Natural killer cell (primary cell): ENCODE data around the gene COMMD1. TPM values are rescaled to one million over a fixed set of nuclear protein-coding genes. Genes with fewer than 3 reads are reported as not detected.

ENCODE experiments used
- ATAC-seq, 3 donors: fragments of 150-1000 bp in 2 of 3; fragments of 200-7000 bp in 1 of 3; cut with Tn5 transposase; 1 replicate in 1 of 3; 2 replicates in 2 of 3; pipeline ENCODE4 v1.10.0; 2021; ENCODE audit warnings: mild to moderate bottlenecking in 2 of 3, moderate library complexity in 2 of 3
- DNase-seq, 2 donors: peaks; one replicate each; pipeline versions ENCODE4 v3.0.0 to v3.0.0-alpha.2; 2013 to 2021; ENCODE audit warnings: mixed read lengths in 1 of 2
- H3K27ac ChIP-seq: one replicate; pipeline ENCODE4 v1.5.1; 2013; ENCODE audit warnings: mild to moderate bottlenecking, low read length
- H3K27me3 ChIP-seq: one replicate; pipeline ENCODE4 v1.6.1; 2013; ENCODE audit warnings: low read length; ENCODE audit not compliant: control insufficient read depth, insufficient read depth
- H3K36me3 ChIP-seq: one replicate; pipeline ENCODE4 v1.6.1; 2013; ENCODE audit warnings: low read length; ENCODE audit not compliant: control insufficient read depth, insufficient read depth
- H3K4me1 ChIP-seq: one replicate; pipeline ENCODE4 v1.6.1; 2013; ENCODE audit warnings: low read length; ENCODE audit not compliant: control insufficient read depth, insufficient read depth
- H3K4me3 ChIP-seq: one replicate; pipeline ENCODE4 v1.5.1; 2013; ENCODE audit warnings: low read length
- H3K9me3 ChIP-seq: one replicate; pipeline ENCODE4 v1.6.1; 2013; ENCODE audit warnings: low read length; ENCODE audit not compliant: control insufficient read depth, insufficient read depth
- H3K27ac Mint-ChIP-seq, 2 donors: one replicate each; pipeline ENCODE4 v1.8.0; 2022; ENCODE audit warnings: mild to moderate bottlenecking in 2 of 2, mixed read lengths in 2 of 2, moderate library complexity in 1 of 2
- H3K27me3 Mint-ChIP-seq, 2 donors: one replicate each; pipeline ENCODE4 v1.8.0; 2022; ENCODE audit warnings: low read depth in 2 of 2, mixed read lengths in 2 of 2
- H3K36me3 Mint-ChIP-seq: one replicate; pipeline ENCODE4 v1.8.0; 2022; ENCODE audit warnings: mixed read lengths
- H3K4me1 Mint-ChIP-seq, 2 donors: one replicate each; pipeline ENCODE4 v1.8.0; 2022; ENCODE audit warnings: mixed read lengths in 2 of 2
- H3K4me3 Mint-ChIP-seq: one replicate; pipeline ENCODE4 v1.8.0; 2022; ENCODE audit warnings: mild to moderate bottlenecking, moderate library complexity, mixed read lengths
- H3K9me3 Mint-ChIP-seq, 2 donors: one replicate each; pipeline ENCODE4 v1.8.0; 2022; ENCODE audit warnings: mixed read lengths in 2 of 2
- CTCF ChIP-seq: fragments of 200-600 bp; IDR thresholded peaks from one replicate; pipeline ENCODE4 v1.8.0; 2022; ENCODE audit warnings: antibody characterized with exemption
- WGBS: methylation state at CpG from one replicate; pipeline ENCODE4 v1.1.7; 2013; ENCODE audit warnings: missing lambda C conversion rate; ENCODE audit not compliant: insufficient coverage; 5-methylcytosine and 5-hydroxymethylcytosine counted together
- intact Hi-C: fragments of 100-400 bp; cut with micrococcal nuclease; formaldehyde crosslinking; loops from one replicate; pipeline ENCODE4 v1.14.2; 2022
- total RNA-seq, 4 donors: library from RNA; stranded (reverse); fragments of 120-200 nt in 1 of 4; gene quantifications; one replicate each; pipeline versions ENCODE4 v1.2.3 to v1.2.4, GENCODE V29; 2013 to 2022

COMMD1 gene
- total RNA-seq, 3 donors from 2014 or later (not counting 1 experiment from before 2014, with no cell fraction given), result 24.3 to 36.7 (median 27.2) TPM

GRCh38 chr2:62178741-62179271 is 273.3 kb downstream of the COMMD1 start:
- H3K4me1 Mint-ChIP-seq, result no peaks in the 10 kb centered on the region
- Histone ChIP-seq H3K4me1 (no peaks in the 10 kb centered on the region), H3K4me3 (no peak overlapping the region), H3K9me3 (no peaks in the 10 kb centered on the region), H3K36me3 (no peaks in the 10 kb centered on the region), H3K27me3 (no peaks in the 10 kb centered on the region), H3K27ac (no peak overlapping the region)
- H3K27ac Mint-ChIP-seq, result no peak overlapping the region
- H3K4me3 Mint-ChIP-seq, result no peak overlapping the region
- no peak for TF ChIP-seq CTCF
- no peaks in the 10 kb centered on the region for H3K9me3 Mint-ChIP-seq
- intact Hi-C loops, result no loop called here
- H3K36me3 Mint-ChIP-seq, result no peaks in the 10 kb centered on the region
- H3K27me3 Mint-ChIP-seq, result no peaks in the 10 kb centered on the region
- 96% methylated on average over 5 of the region's 5 CpGs for WGBS
- ATAC-seq (no peak), DNase-seq (no peak)

GRCh38 chr2:62180975-62181374 is 275.5 kb downstream of the COMMD1 start:
- Histone ChIP-seq H3K36me3 (no peaks in the 10 kb centered on the region), H3K4me1 (no peaks in the 10 kb centered on the region), H3K4me3 (no peak overlapping the region), H3K27ac (no peak overlapping the region), H3K27me3 (no peaks in the 10 kb centered on the region), H3K9me3 (no peaks in the 10 kb centered on the region)
- no peak overlapping the region for H3K4me3 Mint-ChIP-seq
- 20% methylated on average over 2 of the region's 4 CpGs for WGBS
- no peak for TF ChIP-seq CTCF
- DNase-seq (no peak), ATAC-seq (no peak)
- no peaks in the 10 kb centered on the region for H3K4me1 Mint-ChIP-seq
- no peaks in the 10 kb centered on the region for H3K27me3 Mint-ChIP-seq
- intact Hi-C loops, result no loop called here
- H3K27ac Mint-ChIP-seq, result no peak overlapping the region
- no peaks in the 10 kb centered on the region for H3K36me3 Mint-ChIP-seq
- H3K9me3 Mint-ChIP-seq, result no peaks in the 10 kb centered on the region

- DNase-seq, result no peak
- Mint-ChIP-seq H3K36me3 (no peaks in the 10 kb centered on the region), H3K27ac (no peak overlapping the region), H3K4me3 (no peak overlapping the region), H3K9me3 (no peaks in the 10 kb centered on the region), H3K27me3 (no peaks in the 10 kb centered on the region), H3K4me1 (no peaks in the 10 kb centered on the region)
- no peak for TF ChIP-seq CTCF
- no peaks in the 10 kb centered on the region for H3K36me3 ChIP-seq
- intact Hi-C loops, result no loop called here
- H3K4me3 ChIP-seq, result no peak overlapping the region
- H3K27ac ChIP-seq, result no peak overlapping the region
- H3K27me3 ChIP-seq, result no peaks in the 10 kb centered on the region
- H3K4me1 ChIP-seq, result no peaks in the 10 kb centered on the region
- no peaks in the 10 kb centered on the region for H3K9me3 ChIP-seq
- ATAC-seq, result no peak
- WGBS, result 80% methylated on average over 3 of the region's 3 CpGs
These were observed 276.4 kb downstream of the COMMD1 start for GRCh38 chr2:62181843-62182242.

GRCh38 chr2:62184512-62185230 is 279.2 kb downstream of the COMMD1 start:
- no peaks in the 10 kb centered on the region for H3K4me1 Mint-ChIP-seq
- no peaks in the 10 kb centered on the region for H3K9me3 Mint-ChIP-seq
- ATAC-seq, result no peak
- Histone ChIP-seq H3K27ac (no peak overlapping the region), H3K9me3 (no peaks in the 10 kb centered on the region), H3K4me3 (no peak overlapping the region), H3K36me3 (no peaks in the 10 kb centered on the region), H3K27me3 (no peaks in the 10 kb centered on the region), H3K4me1 (no peaks in the 10 kb centered on the region)
- intact Hi-C loops, result no loop called here
- DNase-seq, result no peak
- H3K36me3 Mint-ChIP-seq, result no peaks in the 10 kb centered on the region
- H3K27ac Mint-ChIP-seq, result no peak overlapping the region
- 92% methylated on average over 3 of the region's 3 CpGs for WGBS
- TF ChIP-seq CTCF, result no peak
- H3K4me3 Mint-ChIP-seq, result no peak overlapping the region
- H3K27me3 Mint-ChIP-seq, result no peaks in the 10 kb centered on the region
